Measurements from ENCODE around the gene ERVW-1.
A peak's percentile ranks its signal among the peaks of the same experiment; 100 is the strongest.

Gene ERVW-1

GRCh38 chr7:92423710-92424131, 54.0 kb downstream of the ERVW-1 start:
- Histone ChIP-seq H3K4me3 (ENCODE audit: low read length) (peak overlapping the region; percentile 78), H3K27ac (ENCODE audit: low read depth, low read length) (no peak overlapping the region), H3K4me2 (ENCODE audit: low read length) (peak overlapping the region; percentile 88)

GRCh38 chr7:92422926-92423325, 54.8 kb downstream of the ERVW-1 start:
- Histone ChIP-seq H3K27ac (ENCODE audit: low read depth, low read length) (no peak overlapping the region), H3K9me2 (replicated peaks; ENCODE audit: control insufficient read depth, low read length) (no peaks in the 10 kb centered on the region), H3K36me3 (ENCODE audit: control insufficient read depth, low read length) (no peaks in the 10 kb centered on the region), H3K4me3 (ENCODE audit: low read length) (no peak overlapping the region), H3K9me3 (ENCODE audit: control insufficient read depth, insufficient read depth, low read length) (no peaks in the 10 kb centered on the region), H3F3A (ENCODE audit: control insufficient read depth, insufficient read depth) (no peaks in the 10 kb centered on the region), H3K79me2 (ENCODE audit: control insufficient read depth, low read length) (no peaks in the 10 kb centered on the region), H3K27me3 (ENCODE audit: control insufficient read depth, low read length) (0 out of 2 replicates have a peak, but pooled peaks cover 3% of the 10 kb centered on the region), H3K4me1 (ENCODE audit: control insufficient read depth, low read length) (peaks cover 16% of the 10 kb centered on the region), H3K4me2 (ENCODE audit: low read length) (no peak overlapping the region), H4K20me1 (ENCODE audit: control insufficient read depth, insufficient read depth, low read depth, low read length) (no peaks in the 10 kb centered on the region)
- TF ChIP-seq CTCF (IDR thresholded peaks at IDR 0.05; ENCODE audit: low read depth, low read length, poor library complexity, severe bottlenecking) (no peak), EZH2phosphoT487 (IDR thresholded peaks at IDR 0.05; ENCODE audit: borderline replicate concordance, low read length) (no peak)

More at GRCh38 chr7:92423710-92424131, 54.0 kb downstream of the ERVW-1 start:
- TF ChIP-seq CTCF (IDR thresholded peaks at IDR 0.05; ENCODE audit: low read depth, low read length, poor library complexity, severe bottlenecking): no peak
- TF ChIP-seq EZH2phosphoT487 (IDR thresholded peaks at IDR 0.05; ENCODE audit: borderline replicate concordance, low read length): no peak
- H3K79me2 ChIP-seq (ENCODE audit: control insufficient read depth, low read length): no peaks in the 10 kb centered on the region
- no peaks in the 10 kb centered on the region for H3F3A ChIP-seq (ENCODE audit: control insufficient read depth, insufficient read depth)
- no peaks in the 10 kb centered on the region for H3K9me3 ChIP-seq (ENCODE audit: control insufficient read depth, insufficient read depth, low read length)
- H4K20me1 ChIP-seq (ENCODE audit: control insufficient read depth, insufficient read depth, low read depth, low read length): no peaks in the 10 kb centered on the region
- H3K36me3 ChIP-seq (ENCODE audit: control insufficient read depth, low read length): no peaks in the 10 kb centered on the region
- no peaks in the 10 kb centered on the region for H3K9me2 ChIP-seq (replicated peaks; ENCODE audit: control insufficient read depth, low read length)
- H3K4me1 ChIP-seq (ENCODE audit: control insufficient read depth, low read length): peaks cover 16% of the 10 kb centered on the region
- H3K27me3 ChIP-seq (ENCODE audit: control insufficient read depth, low read length): 0 out of 2 replicates have a peak, but pooled peaks cover 3% of the 10 kb centered on the region

- Histone ChIP-seq H3K4me1 (ENCODE audit: control insufficient read depth, low read length) (peaks cover 16% of the 10 kb centered on the region), H3K9me3 (ENCODE audit: control insufficient read depth, insufficient read depth, low read length) (no peaks in the 10 kb centered on the region), H3K4me3 (ENCODE audit: low read length) (no peak overlapping the region), H3K27me3 (ENCODE audit: control insufficient read depth, low read length) (0 out of 2 replicates have a peak, but pooled peaks cover 3% of the 10 kb centered on the region), H4K20me1 (ENCODE audit: control insufficient read depth, insufficient read depth, low read depth, low read length) (no peaks in the 10 kb centered on the region), H3K4me2 (ENCODE audit: low read length) (no peak overlapping the region), H3K79me2 (ENCODE audit: control insufficient read depth, low read length) (no peaks in the 10 kb centered on the region), H3K27ac (ENCODE audit: low read depth, low read length) (no peak overlapping the region), H3K36me3 (ENCODE audit: control insufficient read depth, low read length) (no peaks in the 10 kb centered on the region), H3F3A (ENCODE audit: control insufficient read depth, insufficient read depth) (no peaks in the 10 kb centered on the region), H3K9me2 (replicated peaks; ENCODE audit: control insufficient read depth, low read length) (no peaks in the 10 kb centered on the region)
- TF ChIP-seq EZH2phosphoT487 (IDR thresholded peaks at IDR 0.05; ENCODE audit: borderline replicate concordance, low read length) (no peak), CTCF (IDR thresholded peaks at IDR 0.05; ENCODE audit: low read depth, low read length, poor library complexity, severe bottlenecking) (no peak)
These were observed 55.9 kb downstream of the ERVW-1 start for GRCh38 chr7:92421676-92422435.
